Kidney epithelial cell (primary cell): ENCODE results near the gene ENC1. TPM values are rescaled to one million over a fixed set of nuclear protein-coding genes. Genes with fewer than 3 reads are reported as not detected.

Source experiments
- DNase-seq: peaks from one replicate; pipeline ENCODE4 v3.0.0-alpha.2; 2010; ENCODE audit warnings: low read depth
- H3K27me3 ChIP-seq: 2 replicates; pipeline ENCODE4 v1.6.0; 2011; ENCODE audit warnings: low read length; ENCODE audit not compliant: control insufficient read depth, insufficient read depth
- H3K36me3 ChIP-seq: 2 replicates; pipeline ENCODE4 v1.5.1; 2011; ENCODE audit warnings: low read length; ENCODE audit not compliant: control insufficient read depth, insufficient read depth
- H3K4me3 ChIP-seq: 2 replicates; pipeline ENCODE4 v1.5.1; 2011; ENCODE audit warnings: low read depth, mild to moderate bottlenecking, control low read depth, low read length
- CTCF ChIP-seq: IDR thresholded peaks from 2 replicates; pipeline ENCODE4 v1.5.1; 2011; ENCODE audit warnings: mild to moderate bottlenecking, moderate library complexity, low read length, control low read depth, inconsistent platforms; ENCODE audit not compliant: insufficient read depth, poor library complexity, severe bottlenecking
- total RNA-seq: library from RNA; depleted of rRNA; stranded (reverse); fragments of >200 nt; gene quantifications from 2 replicates; pipeline ENCODE4 v1.2.3, GENCODE V29; 2015

ENC1 gene
- total RNA-seq, 1 donor from 2014 or later, result 72.5 TPM

GRCh38 chr5:74665816-74666215 lies 25.3 kb upstream of the ENC1 start:
- Histone ChIP-seq H3K27me3 (no peaks in the 10 kb centered on the region), H3K36me3 (no peaks in the 10 kb centered on the region), H3K4me3 (no peak overlapping the region)
- no peak for DNase-seq
- no peak for TF ChIP-seq CTCF

GRCh38 chr5:74665273-74665672 lies 24.7 kb upstream of the ENC1 start:
- Histone ChIP-seq H3K4me3 (no peak overlapping the region), H3K27me3 (no peaks in the 10 kb centered on the region), H3K36me3 (no peaks in the 10 kb centered on the region)
- no peak for DNase-seq
- TF ChIP-seq CTCF, result no peak

- H3K36me3 ChIP-seq, result no peaks in the 10 kb centered on the region
- no peak for DNase-seq
- TF ChIP-seq CTCF, result no peak
- H3K27me3 ChIP-seq, result no peaks in the 10 kb centered on the region
- no peak overlapping the region for H3K4me3 ChIP-seq
Observed at GRCh38 chr5:74664551-74664950, 24.0 kb upstream of the ENC1 start.

- DNase-seq, result no peak
- Histone ChIP-seq H3K4me3 (no peak overlapping the region), H3K27me3 (no peaks in the 10 kb centered on the region), H3K36me3 (no peaks in the 10 kb centered on the region)
- no peak for TF ChIP-seq CTCF
Observed at GRCh38 chr5:74660873-74661272, 20.3 kb upstream of the ENC1 start.

GRCh38 chr5:74660140-74660539 lies 19.6 kb upstream of the ENC1 start:
- Histone ChIP-seq H3K27me3 (no peaks in the 10 kb centered on the region), H3K4me3 (no peak overlapping the region), H3K36me3 (no peaks in the 10 kb centered on the region)
- no peak for DNase-seq
- TF ChIP-seq CTCF, result no peak

GRCh38 chr5:74659172-74659571 lies 18.6 kb upstream of the ENC1 start:
- H3K27me3 ChIP-seq, result no peaks in the 10 kb centered on the region
- DNase-seq, result no peak
- no peak for TF ChIP-seq CTCF
- no peak overlapping the region for H3K4me3 ChIP-seq
- H3K36me3 ChIP-seq, result no peaks in the 10 kb centered on the region
